Mucosa of gallbladder (tissue), 1 donor: ENCODE results near the gene THUMPD1. TPM values are rescaled to one million over a fixed set of nuclear protein-coding genes. Genes with fewer than 3 reads are reported as not detected.
"Not testable (repeated sequence)": the region's sequence is repeated elsewhere in the genome, so short reads cannot be mapped to it uniquely, and the experiment has no call there.

Experiments used
- DNase-seq: peaks from one replicate; pipeline ENCODE4 v3.0.0-alpha.2; 2020; ENCODE audit warnings: low spot score
- total RNA-seq: library from RNA; stranded (reverse); gene quantifications from one replicate; pipeline ENCODE4 v1.2.1, GENCODE V29; 2021
- donor health status: DM: no; HTN: no; CAD: no.

THUMPD1 gene
- total RNA-seq, 1 donor from 2014 or later, result 40.7 TPM

- DNase-seq, result no peak
Observed at GRCh38 chr16:20749474-20749873, 7.9 kb upstream of the THUMPD1 start.

GRCh38 chr16:20747030-20747816 lies 5.6 kb upstream of the THUMPD1 start:
- DNase-seq, result no peak

- no peak for DNase-seq
Observed at GRCh38 chr16:20746461-20746860, 4.8 kb upstream of the THUMPD1 start.

GRCh38 chr16:20744922-20745440 lies 3.4 kb upstream of the THUMPD1 start:
- DNase-seq, result no peak

GRCh38 chr16:20743591-20743990 lies 2.0 kb upstream of the THUMPD1 start:
- DNase-seq, result no peak

- peak; percentile 90 for DNase-seq
Observed at GRCh38 chr16:20740901-20741521, 607 bp downstream of the THUMPD1 start.

- no peak for DNase-seq
Observed at GRCh38 chr16:20740007-20740883, 1.4 kb downstream of the THUMPD1 start.

GRCh38 chr16:20735490-20735889 lies 6.1 kb downstream of the THUMPD1 start:
- DNase-seq, result no peak

GRCh38 chr16:20734782-20735181 lies 6.8 kb downstream of the THUMPD1 start:
- DNase-seq, result no peak

- no peak for DNase-seq
Observed at GRCh38 chr16:20734056-20734455, 7.6 kb downstream of the THUMPD1 start.

- DNase-seq, result no peak
Observed at GRCh38 chr16:20729141-20729540, 12.5 kb downstream of the THUMPD1 start.

- DNase-seq, result no peak
Observed at GRCh38 chr16:20727181-20727580, 14.4 kb downstream of the THUMPD1 start.

- no peak for DNase-seq
Observed at GRCh38 chr16:20726661-20727060, 15.0 kb downstream of the THUMPD1 start.

GRCh38 chr16:20720251-20720650 lies 21.4 kb downstream of the THUMPD1 start:
- DNase-seq, result no peak

GRCh38 chr16:20717718-20718117 lies 23.9 kb downstream of the THUMPD1 start:
- not testable (repeated sequence) for DNase-seq

- no peak for DNase-seq
Observed at GRCh38 chr16:20711277-20711911, 30.2 kb downstream of the THUMPD1 start.

- DNase-seq, result not testable (repeated sequence)
Observed at GRCh38 chr16:20708129-20708528, 33.5 kb downstream of the THUMPD1 start.

- no peak for DNase-seq
Observed at GRCh38 chr16:20707461-20707860, 34.2 kb downstream of the THUMPD1 start.

- not testable (repeated sequence) for DNase-seq
Observed at GRCh38 chr16:20705972-20706371, 35.6 kb downstream of the THUMPD1 start.

GRCh38 chr16:20704281-20704680 lies 37.3 kb downstream of the THUMPD1 start:
- no peak for DNase-seq

GRCh38 chr16:20701692-20702091 lies 39.9 kb downstream of the THUMPD1 start:
- not testable (repeated sequence) for DNase-seq

GRCh38 chr16:20696618-20697017 lies 45.0 kb downstream of the THUMPD1 start:
- no peak for DNase-seq
